Calu3 (cell line): ENCODE results near the gene ACAP2. TPM values are rescaled to one million over a fixed set of nuclear protein-coding genes. Genes with fewer than 3 reads are reported as not detected.

ENCODE experiments used
- BruUV-seq: library from RNA; stranded (reverse); fragments of 400-500 nt; replicated peaks from 2 replicates; lab custom pipeline; 2021; lab: Mats Ljungman, UMichigan
- CTCF ChIA-PET: fragments of 300-600 bp; sonication (Branson Sonifier 250); formaldehyde crosslinking; loops from one replicate; lab custom pipeline; 2022; ENCODE audit warnings: antibody characterized with exemption; lab: Charles Lee
- DNase-seq: peaks from one replicate; pipeline ENCODE4 v3.0.0; 2022
- H3K27ac Mint-ChIP-seq: one replicate; pipeline ENCODE4 v1.8.0; 2022; ENCODE audit warnings: mixed read lengths; ENCODE audit not compliant: unreplicated experiment
- H3K27me3 Mint-ChIP-seq: one replicate; pipeline ENCODE4 v1.8.0; 2022; ENCODE audit warnings: mixed read lengths; ENCODE audit not compliant: unreplicated experiment
- H3K36me3 Mint-ChIP-seq: one replicate; pipeline ENCODE4 v1.8.0; 2022; ENCODE audit warnings: mild to moderate bottlenecking, moderate library complexity, mixed read lengths; ENCODE audit not compliant: insufficient read depth, unreplicated experiment
- H3K4me1 Mint-ChIP-seq: one replicate; pipeline ENCODE4 v1.8.0; 2022; ENCODE audit warnings: mild to moderate bottlenecking, low read depth, mixed read lengths; ENCODE audit not compliant: unreplicated experiment
- H3K4me3 Mint-ChIP-seq: one replicate; pipeline ENCODE4 v1.8.0; 2022; ENCODE audit warnings: mild to moderate bottlenecking, low read depth, moderate library complexity, mixed read lengths; ENCODE audit not compliant: unreplicated experiment
- H3K9me3 Mint-ChIP-seq: one replicate; pipeline ENCODE4 v1.8.0; 2022; ENCODE audit warnings: low read depth, mixed read lengths; ENCODE audit not compliant: unreplicated experiment
- intact Hi-C: fragments of 100-400 bp; cut with micrococcal nuclease; formaldehyde crosslinking; loops from one replicate; pipeline ENCODE4 v1.10.0; 2022; ENCODE audit not compliant: unreplicated experiment
- total RNA-seq: library from RNA; stranded (reverse); gene quantifications from 2 replicates; pipeline ENCODE4 v1.2.3, GENCODE V29; 2022
- TF ChIP-seq, protein P1 (sequence below): fragments of 200-600 bp; IDR thresholded peaks from one replicate; pipeline ENCODE4 v1.8.0; 2022; ENCODE audit warnings: antibody characterized with exemption; ENCODE audit not compliant: unreplicated experiment

Gene ACAP2
- total RNA-seq, 1 experiment from 2014 or later, result 74.0 TPM

GRCh38 chr3:195257454-195258448, 185.1 kb downstream of the ACAP2 start:
- Mint-ChIP-seq H3K9me3 (no peaks in the 10 kb centered on the region), H3K4me3 (no peak overlapping the region), H3K4me1 (no peaks in the 10 kb centered on the region), H3K36me3 (peaks cover 21% of the 10 kb centered on the region), H3K27ac (no peak overlapping the region), H3K27me3 (no peaks in the 10 kb centered on the region)
- CTCF ChIA-PET, result interaction anchor here (1.0 to 1.6 kb wide), 3 partner anchors 14 to 587 kb away, joined by 3 to 6 read pairs (median 3); partner anchors contain the start of gene XXYLT1
- intact Hi-C loops, result loop anchor here (2.0 kb wide), 1 partner anchor 575 kb away; no protein-coding TSS in a partner anchor
- no TSS peak for BruUV-seq
- TF ChIP-seq, protein P1, sequence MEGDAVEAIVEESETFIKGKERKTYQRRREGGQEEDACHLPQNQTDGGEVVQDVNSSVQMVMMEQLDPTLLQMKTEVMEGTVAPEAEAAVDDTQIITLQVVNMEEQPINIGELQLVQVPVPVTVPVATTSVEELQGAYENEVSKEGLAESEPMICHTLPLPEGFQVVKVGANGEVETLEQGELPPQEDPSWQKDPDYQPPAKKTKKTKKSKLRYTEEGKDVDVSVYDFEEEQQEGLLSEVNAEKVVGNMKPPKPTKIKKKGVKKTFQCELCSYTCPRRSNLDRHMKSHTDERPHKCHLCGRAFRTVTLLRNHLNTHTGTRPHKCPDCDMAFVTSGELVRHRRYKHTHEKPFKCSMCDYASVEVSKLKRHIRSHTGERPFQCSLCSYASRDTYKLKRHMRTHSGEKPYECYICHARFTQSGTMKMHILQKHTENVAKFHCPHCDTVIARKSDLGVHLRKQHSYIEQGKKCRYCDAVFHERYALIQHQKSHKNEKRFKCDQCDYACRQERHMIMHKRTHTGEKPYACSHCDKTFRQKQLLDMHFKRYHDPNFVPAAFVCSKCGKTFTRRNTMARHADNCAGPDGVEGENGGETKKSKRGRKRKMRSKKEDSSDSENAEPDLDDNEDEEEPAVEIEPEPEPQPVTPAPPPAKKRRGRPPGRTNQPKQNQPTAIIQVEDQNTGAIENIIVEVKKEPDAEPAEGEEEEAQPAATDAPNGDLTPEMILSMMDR, result no peak
- no peak for DNase-seq

DNA sequence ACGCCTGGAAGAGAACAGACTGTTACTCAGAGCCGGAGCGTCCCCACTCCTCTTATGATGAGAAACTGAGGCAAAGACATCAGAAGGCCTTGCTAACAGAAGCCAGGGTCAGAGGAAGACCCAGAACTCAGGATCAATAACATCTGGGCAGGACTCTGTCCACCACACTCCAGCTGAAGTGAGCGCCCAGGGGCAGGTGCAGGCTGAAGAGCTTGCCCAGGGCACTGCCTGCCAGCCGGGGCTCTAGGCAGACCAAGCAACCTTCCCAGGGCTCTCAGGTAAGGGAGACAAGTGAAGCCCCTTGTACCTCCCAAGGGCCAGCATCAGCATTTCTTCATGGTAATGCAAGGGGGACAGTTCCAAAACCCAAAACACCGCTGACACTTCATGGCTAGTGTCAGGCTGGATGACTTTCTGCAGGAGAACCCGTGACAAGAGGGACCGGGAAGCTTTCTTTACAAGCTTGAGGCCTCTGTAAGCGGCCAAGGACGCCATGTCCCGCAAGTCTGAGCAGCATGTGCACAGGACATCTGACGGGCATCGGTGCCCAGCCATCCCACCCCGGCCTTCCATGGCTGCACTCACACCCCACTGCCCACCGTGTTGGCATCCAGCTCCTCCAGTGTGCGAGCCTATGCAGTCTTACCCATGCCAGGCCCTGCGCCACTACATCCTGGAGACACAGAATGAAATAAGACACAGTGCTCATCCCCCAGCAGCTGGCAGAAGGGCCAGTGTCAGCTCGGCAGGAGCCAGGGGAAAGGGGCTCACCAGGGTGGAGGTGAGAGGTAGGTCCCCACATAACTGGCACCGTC, 186.0 kb downstream of the ACAP2 start:
- H3K27me3 Mint-ChIP-seq, result no peaks in the 10 kb centered on the region
- no peaks in the 10 kb centered on the region for H3K9me3 Mint-ChIP-seq
- intact Hi-C loops, result no loop called here
- TF ChIP-seq, protein P1, result no peak
- no TSS peak for BruUV-seq
- H3K27ac Mint-ChIP-seq, result no peak overlapping the region
- CTCF ChIA-PET, result interaction anchor here (1.0 to 1.4 kb wide), 2 partner anchors 574 to 586 kb away, joined by 3 to 6 read pairs; no protein-coding TSS in a partner anchor
- DNase-seq, result no peak
- H3K36me3 Mint-ChIP-seq, result peaks cover 21% of the 10 kb centered on the region
- no peak overlapping the region for H3K4me3 Mint-ChIP-seq
- H3K4me1 Mint-ChIP-seq, result no peaks in the 10 kb centered on the region

GRCh38 chr3:195255571-195256501, 187.0 kb downstream of the ACAP2 start:
- Mint-ChIP-seq H3K27me3 (no peaks in the 10 kb centered on the region), H3K36me3 (peaks cover 16% of the 10 kb centered on the region), H3K4me1 (no peaks in the 10 kb centered on the region), H3K9me3 (no peaks in the 10 kb centered on the region), H3K4me3 (no peak overlapping the region), H3K27ac (no peak overlapping the region)
- BruUV-seq, result no TSS peak
- CTCF ChIA-PET, result no interaction called here
- intact Hi-C loops, result no loop called here
- TF ChIP-seq, protein P1, result no peak
- DNase-seq, result no peak
